Neural cell (in vitro differentiated cells): Measurements from ENCODE around the gene ZAP70. TPM values are rescaled to one million over a fixed set of nuclear protein-coding genes. Genes with fewer than 3 reads are reported as not detected.
A peak's percentile ranks its signal among the peaks of the same experiment; 100 is the strongest.

Experiments
- H2AFZ ChIP-seq: fragments of 200-600, 300-800 bp; sonication (generic), shearing (Covaris generic); 2 replicates; pipeline ENCODE4 v1.6.0; 2014; ENCODE audit warnings: low read depth, mild to moderate bottlenecking, antibody characterized with exemption, low read length, moderate library complexity
- H3F3A ChIP-seq: fragments of 200-600 bp; shearing (Covaris generic); 2 replicates; pipeline ENCODE4 v1.6.1; 2016; ENCODE audit warnings: mild to moderate bottlenecking, moderate library complexity, mixed read lengths, antibody characterized with exemption, low read length; ENCODE audit not compliant: insufficient read depth, poor library complexity, severe bottlenecking
- H3K27ac ChIP-seq: fragments of 200-600, 300-800 bp; sonication (generic), shearing (Covaris generic); 2 replicates; pipeline ENCODE4 v1.5.1; 2014; ENCODE audit warnings: mild to moderate bottlenecking, low read length, moderate library complexity
- H3K27me3 ChIP-seq: fragments of 300-800, 200-600 bp; sonication (generic), shearing (Covaris generic); 2 replicates; pipeline ENCODE4 v1.6.0; 2014; ENCODE audit warnings: mild to moderate bottlenecking, low read depth, low read length, moderate library complexity; ENCODE audit not compliant: insufficient read depth
- H3K36me3 ChIP-seq: fragments of 300-800, 200-600 bp; sonication (generic), shearing (Covaris generic); 2 replicates; pipeline ENCODE4 v1.5.1; 2014; ENCODE audit warnings: mild to moderate bottlenecking, antibody characterized with exemption, low read length, moderate library complexity; ENCODE audit not compliant: insufficient read depth
- H3K4me2 ChIP-seq: fragments of 300-800, 200-600 bp; sonication (generic), shearing (Covaris generic); 2 replicates; pipeline ENCODE4 v1.6.0; 2014; ENCODE audit warnings: mild to moderate bottlenecking, low read length
- H3K4me3 ChIP-seq: fragments of 300-800, 200-600 bp; sonication (generic), shearing (Covaris generic); 2 replicates; pipeline ENCODE4 v1.5.1; 2014; ENCODE audit warnings: mild to moderate bottlenecking, low read length, moderate library complexity
- H3K79me2 ChIP-seq: fragments of 200-600 bp; shearing (Covaris generic); replicated peaks from 2 replicates; pipeline ENCODE4 v1.6.0; 2014; ENCODE audit warnings: mild to moderate bottlenecking, low read length, moderate library complexity; ENCODE audit not compliant: insufficient read depth
- H3K9ac ChIP-seq: fragments of 300-800, 200-600 bp; sonication (generic), shearing (Covaris generic); 2 replicates; pipeline ENCODE4 v1.6.1; 2016; ENCODE audit warnings: mild to moderate bottlenecking, low read length, mixed read lengths
- H3K9me2 ChIP-seq: fragments of 200-600 bp; shearing (Covaris generic); 2 replicates; pipeline ENCODE4 v1.6.1; 2016; ENCODE audit warnings: mild to moderate bottlenecking, low read length, mixed read lengths; ENCODE audit not compliant: insufficient read depth
- H3K9me3 ChIP-seq: fragments of 200-600, 300-800 bp; sonication (generic), shearing (Covaris generic); 2 replicates; pipeline ENCODE4 v1.6.1; 2016; ENCODE audit warnings: mild to moderate bottlenecking, mixed run types, low read length, moderate library complexity, mixed read lengths
- H4K20me1 ChIP-seq: fragments of 200-600 bp; shearing (Covaris generic); 2 replicates; pipeline ENCODE4 v1.6.1; 2016; ENCODE audit warnings: mild to moderate bottlenecking, mixed run types; ENCODE audit not compliant: insufficient read depth
- EP300 ChIP-seq: fragments of 450-650 bp; conservative IDR thresholded peaks from 2 replicates; pipeline ENCODE4 v1.6.1; 2014; ENCODE audit warnings: antibody characterized with exemption, mild to moderate bottlenecking, moderate library complexity; ENCODE audit not compliant: poor library complexity, severe bottlenecking
- EZH2 ChIP-seq: fragments of 200-600, 300-800 bp; shearing (Covaris generic), sonication (generic); IDR thresholded peaks from 2 replicates; pipeline ENCODE4 v1.6.1; 2014; ENCODE audit warnings: antibody characterized with exemption, low read length, borderline replicate concordance, mild to moderate bottlenecking; ENCODE audit not compliant: insufficient read depth, poor library complexity, severe bottlenecking
- MXI1 ChIP-seq: fragments of 450-650 bp; conservative IDR thresholded peaks from 2 replicates; pipeline ENCODE4 v1.6.1; 2014; ENCODE audit warnings: antibody characterized with exemption, mild to moderate bottlenecking; ENCODE audit not compliant: poor library complexity, severe bottlenecking
- POLR2AphosphoS5 ChIP-seq: IDR thresholded peaks from 2 replicates; pipeline ENCODE4 v1.6.1; 2012
- RAD21 ChIP-seq: fragments of 450-650 bp; conservative IDR thresholded peaks from 2 replicates; pipeline ENCODE4 v1.6.1; 2014; ENCODE audit warnings: antibody characterized with exemption, mild to moderate bottlenecking, moderate library complexity
- SMC3 ChIP-seq: fragments of 450-650 bp; conservative IDR thresholded peaks from 2 replicates; pipeline ENCODE4 v1.6.1; 2014; ENCODE audit warnings: antibody characterized with exemption, mild to moderate bottlenecking, moderate library complexity; ENCODE audit not compliant: poor library complexity
- TAF1 ChIP-seq: IDR thresholded peaks from 2 replicates; pipeline ENCODE4 v1.6.1; 2012; ENCODE audit warnings: low read depth
- polyA plus RNA-seq: library from polyadenylated mRNA; depleted of rRNA; stranded (reverse); fragments of >200 nt; gene quantifications from 2 replicates; pipeline ENCODE4 v1.2.3, GENCODE V29; 2014
- TF ChIP-seq, protein P1 (sequence below): fragments of 450-650 bp; IDR thresholded peaks from 2 replicates; pipeline ENCODE4 v1.5.1; 2014; ENCODE audit warnings: antibody characterized with exemption, mild to moderate bottlenecking, moderate library complexity; ENCODE audit not compliant: poor library complexity, severe bottlenecking
- TF ChIP-seq, protein P2 (sequence below): IDR thresholded peaks from 2 replicates; pipeline ENCODE4 v1.6.1; 2012; ENCODE audit warnings: borderline replicate concordance

Gene ZAP70
- polyA plus RNA-seq, 1 donor from 2014 or later: 0.59 TPM

DNA sequence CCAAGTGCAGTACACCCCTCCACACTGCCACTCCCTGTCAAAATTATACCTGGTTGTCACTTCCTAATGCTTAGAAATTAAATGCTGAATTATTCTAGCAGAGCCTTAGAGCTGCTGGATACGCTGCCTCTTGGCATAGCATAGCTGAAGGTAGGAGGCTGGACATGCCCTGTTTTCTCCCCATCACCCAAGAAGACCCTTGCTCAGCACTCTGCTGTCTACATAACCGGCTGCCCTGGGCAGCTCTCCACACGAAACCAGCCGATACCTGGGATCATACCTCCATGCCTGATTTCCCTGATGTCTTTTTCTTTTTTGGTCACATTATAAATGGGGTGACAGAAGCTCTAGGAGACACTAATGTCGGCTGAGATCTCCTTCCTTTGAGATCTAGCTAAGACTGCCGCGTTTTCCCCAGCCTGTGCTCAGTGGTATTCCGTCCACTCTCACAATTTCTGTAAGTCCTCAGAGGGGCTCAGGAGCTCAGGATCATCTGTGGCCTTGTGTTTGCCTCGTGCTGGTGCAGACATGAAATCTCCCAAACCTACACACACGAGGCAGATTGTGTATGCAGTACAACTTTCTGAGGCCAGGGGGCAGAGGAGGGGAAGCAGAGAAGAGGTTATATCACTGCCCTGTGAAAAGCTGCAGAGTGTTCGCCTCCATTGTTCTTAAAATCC, 13.5 kb upstream of the ZAP70 start:
- no peaks in the 10 kb centered on the region for H3K27me3 ChIP-seq
- no peaks in the 10 kb centered on the region for H3K9me2 ChIP-seq
- H3K9me3 ChIP-seq: no peaks in the 10 kb centered on the region
- H3K4me3 ChIP-seq: no peak overlapping the region
- TF ChIP-seq EP300: no peak
- peak; percentile 73 for TF ChIP-seq SMC3
- TF ChIP-seq, protein P1, sequence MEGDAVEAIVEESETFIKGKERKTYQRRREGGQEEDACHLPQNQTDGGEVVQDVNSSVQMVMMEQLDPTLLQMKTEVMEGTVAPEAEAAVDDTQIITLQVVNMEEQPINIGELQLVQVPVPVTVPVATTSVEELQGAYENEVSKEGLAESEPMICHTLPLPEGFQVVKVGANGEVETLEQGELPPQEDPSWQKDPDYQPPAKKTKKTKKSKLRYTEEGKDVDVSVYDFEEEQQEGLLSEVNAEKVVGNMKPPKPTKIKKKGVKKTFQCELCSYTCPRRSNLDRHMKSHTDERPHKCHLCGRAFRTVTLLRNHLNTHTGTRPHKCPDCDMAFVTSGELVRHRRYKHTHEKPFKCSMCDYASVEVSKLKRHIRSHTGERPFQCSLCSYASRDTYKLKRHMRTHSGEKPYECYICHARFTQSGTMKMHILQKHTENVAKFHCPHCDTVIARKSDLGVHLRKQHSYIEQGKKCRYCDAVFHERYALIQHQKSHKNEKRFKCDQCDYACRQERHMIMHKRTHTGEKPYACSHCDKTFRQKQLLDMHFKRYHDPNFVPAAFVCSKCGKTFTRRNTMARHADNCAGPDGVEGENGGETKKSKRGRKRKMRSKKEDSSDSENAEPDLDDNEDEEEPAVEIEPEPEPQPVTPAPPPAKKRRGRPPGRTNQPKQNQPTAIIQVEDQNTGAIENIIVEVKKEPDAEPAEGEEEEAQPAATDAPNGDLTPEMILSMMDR: peak; percentile 76
- peak; percentile 63 for TF ChIP-seq RAD21
- no peak overlapping the region for H3K4me2 ChIP-seq
- H4K20me1 ChIP-seq: no peaks in the 10 kb centered on the region
- peak overlapping the region; percentile 22 for H2AFZ ChIP-seq
- H3K9ac ChIP-seq: no peak overlapping the region
- no peaks in the 10 kb centered on the region for H3K79me2 ChIP-seq
- no peak overlapping the region for H3K27ac ChIP-seq
- no peaks in the 10 kb centered on the region for H3K36me3 ChIP-seq
- H3F3A ChIP-seq: no peaks in the 10 kb centered on the region

DNA sequence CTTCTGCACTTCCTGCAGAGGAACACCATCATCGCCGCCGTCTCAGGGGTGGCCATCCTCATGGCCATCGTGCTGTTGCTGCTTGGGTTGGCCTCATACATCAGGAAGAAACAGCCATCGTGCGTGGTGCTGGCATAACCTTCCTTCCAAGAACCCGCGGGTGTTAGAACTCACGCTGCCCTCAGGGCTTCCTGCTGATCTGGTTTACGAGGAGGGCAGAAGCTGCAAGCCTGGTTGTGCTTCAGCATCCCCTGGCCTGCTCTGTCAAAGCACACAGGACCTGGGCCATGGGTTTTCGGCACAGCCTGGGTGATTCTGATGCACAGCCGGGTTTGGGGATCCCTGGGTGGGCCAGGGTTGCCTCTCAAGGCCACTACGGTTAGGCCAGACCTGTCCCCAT, 12.2 kb upstream of the ZAP70 start:
- Histone ChIP-seq H3K9me2 (no peaks in the 10 kb centered on the region), H3K4me3 (no peak overlapping the region), H3K27ac (no peak overlapping the region), H3K9ac (no peak overlapping the region), H3K9me3 (no peaks in the 10 kb centered on the region), H3F3A (no peaks in the 10 kb centered on the region), H3K79me2 (no peaks in the 10 kb centered on the region), H4K20me1 (no peaks in the 10 kb centered on the region), H3K4me2 (no peak overlapping the region), H2AFZ (no peak overlapping the region), H3K27me3 (no peaks in the 10 kb centered on the region), H3K36me3 (no peaks in the 10 kb centered on the region)
- TF ChIP-seq, protein P1: no peak
- TF ChIP-seq MXI1 (no peak), SMC3 (no peak), EP300 (no peak), TAF1 (no peak), EZH2 (no peak), RAD21 (no peak), POLR2AphosphoS5 (no peak)
- TF ChIP-seq, protein P2, sequence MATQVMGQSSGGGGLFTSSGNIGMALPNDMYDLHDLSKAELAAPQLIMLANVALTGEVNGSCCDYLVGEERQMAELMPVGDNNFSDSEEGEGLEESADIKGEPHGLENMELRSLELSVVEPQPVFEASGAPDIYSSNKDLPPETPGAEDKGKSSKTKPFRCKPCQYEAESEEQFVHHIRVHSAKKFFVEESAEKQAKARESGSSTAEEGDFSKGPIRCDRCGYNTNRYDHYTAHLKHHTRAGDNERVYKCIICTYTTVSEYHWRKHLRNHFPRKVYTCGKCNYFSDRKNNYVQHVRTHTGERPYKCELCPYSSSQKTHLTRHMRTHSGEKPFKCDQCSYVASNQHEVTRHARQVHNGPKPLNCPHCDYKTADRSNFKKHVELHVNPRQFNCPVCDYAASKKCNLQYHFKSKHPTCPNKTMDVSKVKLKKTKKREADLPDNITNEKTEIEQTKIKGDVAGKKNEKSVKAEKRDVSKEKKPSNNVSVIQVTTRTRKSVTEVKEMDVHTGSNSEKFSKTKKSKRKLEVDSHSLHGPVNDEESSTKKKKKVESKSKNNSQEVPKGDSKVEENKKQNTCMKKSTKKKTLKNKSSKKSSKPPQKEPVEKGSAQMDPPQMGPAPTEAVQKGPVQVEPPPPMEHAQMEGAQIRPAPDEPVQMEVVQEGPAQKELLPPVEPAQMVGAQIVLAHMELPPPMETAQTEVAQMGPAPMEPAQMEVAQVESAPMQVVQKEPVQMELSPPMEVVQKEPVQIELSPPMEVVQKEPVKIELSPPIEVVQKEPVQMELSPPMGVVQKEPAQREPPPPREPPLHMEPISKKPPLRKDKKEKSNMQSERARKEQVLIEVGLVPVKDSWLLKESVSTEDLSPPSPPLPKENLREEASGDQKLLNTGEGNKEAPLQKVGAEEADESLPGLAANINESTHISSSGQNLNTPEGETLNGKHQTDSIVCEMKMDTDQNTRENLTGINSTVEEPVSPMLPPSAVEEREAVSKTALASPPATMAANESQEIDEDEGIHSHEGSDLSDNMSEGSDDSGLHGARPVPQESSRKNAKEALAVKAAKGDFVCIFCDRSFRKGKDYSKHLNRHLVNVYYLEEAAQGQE: no peak
